ENCODE data around the gene DPYD.
"Not testable (repeated sequence)": the region's sequence is repeated elsewhere in the genome, so short reads cannot be mapped to it uniquely, and the experiment has no call there.

The DPYD gene

DNA sequence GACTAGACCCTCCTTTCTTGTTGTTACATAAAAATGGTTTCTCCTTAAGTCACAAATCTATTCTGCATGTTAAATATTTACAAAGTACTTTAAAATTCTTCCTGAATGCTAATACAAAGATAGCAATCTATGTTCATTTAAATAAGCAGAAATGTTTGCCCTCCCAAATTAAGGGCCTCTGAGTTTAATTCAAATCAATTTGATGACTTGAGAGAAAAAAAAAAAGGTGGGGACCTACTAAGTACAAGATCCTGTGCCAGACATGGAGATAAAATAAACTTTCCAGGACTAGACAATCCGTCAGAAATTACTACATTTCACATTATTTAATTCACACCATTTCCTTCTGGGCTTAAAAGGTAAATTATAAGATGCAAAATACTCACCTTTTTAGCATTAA lies 548.3 kb downstream of the DPYD start:
- DNase-seq (ENCODE audit: low read depth in 3 of 3): no peak

DNA sequence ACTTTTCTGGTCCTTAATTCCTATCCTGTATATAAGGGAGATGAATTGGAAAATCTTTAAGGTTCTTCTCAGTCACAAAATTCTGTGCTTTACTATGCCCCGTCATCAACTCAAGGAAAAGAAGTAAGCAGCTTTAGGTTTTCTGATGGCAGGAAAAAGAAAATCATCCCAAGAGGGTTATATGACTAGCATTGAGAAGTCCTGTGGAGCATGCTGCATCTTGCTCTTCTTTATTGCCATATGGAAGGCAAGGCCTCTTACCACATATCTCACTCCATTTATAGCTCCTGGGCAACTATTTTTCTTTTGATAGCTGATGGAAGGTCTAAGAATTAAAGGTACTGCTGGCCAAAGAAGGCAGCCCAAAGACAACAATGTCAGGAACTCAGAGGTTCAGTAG lies 552.5 kb downstream of the DPYD start:
- no peak for DNase-seq (ENCODE audit: low read depth in 3 of 3)

GRCh38 chr1:97366984-97367383 lies 553.9 kb downstream of the DPYD start:
- DNase-seq (ENCODE audit: low read depth in 3 of 3): no peak

GRCh38 chr1:97365026-97365425 lies 555.8 kb downstream of the DPYD start:
- no peak for DNase-seq (ENCODE audit: low read depth in 3 of 3)

- no peak for DNase-seq (ENCODE audit: low read depth in 3 of 3)
Measured at GRCh38 chr1:97364086-97364485, 556.7 kb downstream of the DPYD start.

DNA sequence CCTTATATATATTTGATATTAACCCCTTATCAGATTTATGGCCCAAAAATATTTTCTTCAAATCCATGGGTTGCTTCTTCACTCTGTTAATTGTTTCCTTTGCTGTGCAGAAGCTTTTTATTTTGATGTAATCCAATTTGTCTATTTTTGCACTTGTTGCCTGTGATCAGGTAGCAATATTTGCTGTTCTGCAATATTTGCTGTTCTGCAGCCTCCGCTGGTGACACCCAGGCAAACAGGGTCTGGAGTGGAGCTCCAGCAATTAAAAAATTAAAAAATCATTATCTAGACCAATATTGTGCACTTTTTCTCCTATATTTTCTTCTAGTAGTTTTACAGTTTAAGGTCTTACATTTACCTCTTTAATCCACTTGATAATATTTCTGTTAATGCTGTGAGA lies 564.5 kb downstream of the DPYD start:
- DNase-seq (ENCODE audit: low read depth in 3 of 3): no peak

DNA sequence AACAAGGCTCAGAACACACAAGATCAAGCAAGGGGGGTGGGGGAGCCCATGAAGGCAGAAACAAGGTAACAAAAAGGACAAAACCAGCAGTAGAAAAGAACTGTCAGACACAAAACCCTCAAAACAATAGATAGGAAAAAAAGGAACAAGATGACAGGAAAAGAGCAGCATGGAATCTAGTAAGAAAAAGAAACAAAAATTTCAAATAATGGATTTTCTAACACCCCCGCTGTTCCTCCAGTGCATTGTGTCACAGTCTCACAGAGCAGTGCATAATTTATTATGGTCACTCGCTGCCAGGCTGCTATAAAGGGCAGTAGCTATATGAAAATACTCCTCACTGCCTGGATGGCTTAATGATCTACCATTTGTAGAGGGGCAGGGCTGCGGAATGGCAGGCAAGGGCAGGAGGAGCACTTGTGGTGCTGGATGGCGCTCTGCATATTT lies 567.9 kb downstream of the DPYD start:
- DNase-seq (ENCODE audit: low read depth in 3 of 3): no peak

DNA sequence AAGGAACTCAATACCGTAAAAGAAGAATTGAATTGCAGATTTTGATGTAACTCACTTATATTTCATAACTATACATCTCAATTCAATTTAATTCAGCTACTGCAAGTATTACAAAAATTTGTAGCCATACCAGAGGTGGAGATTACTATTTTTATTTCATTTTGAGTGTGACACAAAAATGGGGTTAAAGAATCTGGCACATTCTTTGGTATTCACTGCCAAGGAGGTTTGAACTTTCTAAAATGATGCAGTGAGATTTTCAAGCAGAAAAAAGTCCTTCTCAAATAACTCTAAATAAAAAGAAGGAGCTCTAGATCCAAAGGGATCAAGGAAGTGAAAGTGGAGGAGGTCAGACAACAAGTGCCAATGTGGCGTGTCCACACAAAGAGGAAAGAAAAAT lies 569.0 kb downstream of the DPYD start:
- DNase-seq (ENCODE audit: low read depth in 3 of 3): no peak

DNA sequence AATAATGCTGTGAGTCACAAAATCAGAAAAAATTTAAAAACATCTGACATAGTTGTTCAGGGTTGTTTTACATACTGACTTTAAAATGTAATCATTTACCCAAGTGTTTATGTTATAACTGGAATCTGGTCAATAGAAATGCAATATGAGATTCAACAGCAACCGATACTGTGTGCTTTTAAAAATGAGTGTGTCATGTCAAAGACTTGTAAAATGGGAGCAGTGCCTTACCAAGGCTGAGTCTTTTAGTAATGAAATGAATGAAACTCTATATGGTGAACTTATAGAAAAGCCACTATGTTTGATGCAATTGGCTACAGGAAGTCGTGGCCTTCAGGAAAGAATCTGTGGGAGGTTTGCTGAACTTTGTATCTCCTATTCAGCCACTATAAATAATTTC lies 570.2 kb downstream of the DPYD start:
- no peak for DNase-seq (ENCODE audit: low read depth in 3 of 3)

- no peak for DNase-seq (ENCODE audit: low read depth in 3 of 3)
Measured at GRCh38 chr1:97350241-97350640, 570.6 kb downstream of the DPYD start.

- not testable (repeated sequence) for DNase-seq (ENCODE audit: low read depth in 3 of 3)
Measured at GRCh38 chr1:97349794-97350193, 571.0 kb downstream of the DPYD start.

- no peak for DNase-seq (ENCODE audit: low read depth in 3 of 3)
Measured at GRCh38 chr1:97348599-97349265, 572.1 kb downstream of the DPYD start.

- no peak for DNase-seq (ENCODE audit: low read depth in 3 of 3)
Measured at GRCh38 chr1:97340951-97341350, 579.9 kb downstream of the DPYD start.

DNA sequence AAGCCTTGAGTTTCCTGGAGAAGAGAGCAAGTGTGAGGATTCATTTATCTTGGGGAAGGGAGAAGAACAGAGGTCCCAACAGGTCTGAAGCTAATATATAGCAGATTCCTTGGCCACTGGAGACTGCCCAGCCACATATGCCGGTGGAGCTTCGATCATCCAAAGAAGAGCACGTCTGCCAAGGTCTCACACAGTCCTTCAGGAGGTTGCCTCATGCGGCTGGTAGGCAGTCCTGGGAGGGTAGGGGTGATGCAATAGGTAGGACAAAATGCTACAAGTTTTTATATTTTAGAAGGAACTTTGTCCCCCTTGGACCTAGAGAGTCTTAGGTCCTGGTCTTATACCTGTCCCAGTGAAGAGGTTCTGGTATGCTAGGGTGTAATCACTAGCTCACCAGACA lies 582.5 kb downstream of the DPYD start:
- no peak for DNase-seq (ENCODE audit: low read depth in 3 of 3)

DNA sequence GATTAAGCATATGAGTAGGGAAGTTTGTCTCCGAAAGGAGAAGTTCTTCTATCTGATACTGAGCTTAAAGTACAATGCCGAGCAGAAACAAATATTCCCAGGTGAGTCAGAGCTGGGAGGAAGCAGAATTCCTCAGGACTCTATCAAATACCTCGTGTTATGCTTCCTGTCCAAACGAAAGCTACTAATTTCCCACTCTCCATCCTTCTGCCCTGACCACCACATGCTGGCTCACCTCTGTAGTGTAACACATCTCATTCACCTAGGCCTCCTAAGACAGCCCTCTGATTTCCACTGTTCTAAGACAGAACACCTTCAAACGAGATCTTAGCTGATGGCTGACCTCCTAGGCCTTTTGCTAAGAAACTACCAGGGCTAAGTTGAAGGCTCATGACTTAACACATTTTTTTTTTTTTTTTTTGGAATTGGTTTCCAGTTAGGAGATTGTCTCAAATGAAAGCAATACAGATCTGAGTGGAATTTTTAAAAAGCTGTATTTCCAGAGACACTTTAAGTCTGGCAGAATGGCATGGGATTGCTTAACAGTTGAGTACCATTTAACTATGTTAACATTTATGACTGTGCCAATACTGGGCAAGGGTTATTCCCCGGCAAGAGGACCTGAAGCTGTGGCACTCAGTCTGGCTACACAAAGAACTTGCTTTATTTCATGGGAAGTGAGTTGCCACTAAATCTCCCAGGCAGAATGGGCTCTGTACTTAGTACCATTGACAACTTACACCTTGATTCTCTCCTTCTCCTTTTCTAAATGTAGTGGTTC lies 583.4 kb downstream of the DPYD start:
- no peak for DNase-seq (ENCODE audit: low read depth in 3 of 3)

DNA sequence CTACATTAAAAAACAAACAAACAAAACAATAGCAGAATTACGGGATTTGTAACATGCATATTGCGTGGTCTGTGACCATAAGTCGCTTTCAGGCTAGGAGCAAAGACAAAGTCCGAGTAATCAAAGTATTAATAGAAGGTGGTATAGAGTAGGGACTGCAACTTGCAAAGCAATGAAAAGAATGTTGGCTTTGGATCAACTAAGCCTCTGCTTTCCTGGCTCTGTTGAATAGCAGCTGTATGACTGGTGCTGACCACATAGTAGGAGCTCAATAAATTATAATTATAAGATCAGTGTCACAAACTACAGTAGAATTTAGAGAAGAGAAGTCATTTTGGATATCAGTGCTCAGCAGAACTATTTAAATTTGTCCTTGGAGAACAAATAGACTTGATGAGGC lies 586.4 kb downstream of the DPYD start:
- no peak for DNase-seq (ENCODE audit: low read depth in 3 of 3)

DNA sequence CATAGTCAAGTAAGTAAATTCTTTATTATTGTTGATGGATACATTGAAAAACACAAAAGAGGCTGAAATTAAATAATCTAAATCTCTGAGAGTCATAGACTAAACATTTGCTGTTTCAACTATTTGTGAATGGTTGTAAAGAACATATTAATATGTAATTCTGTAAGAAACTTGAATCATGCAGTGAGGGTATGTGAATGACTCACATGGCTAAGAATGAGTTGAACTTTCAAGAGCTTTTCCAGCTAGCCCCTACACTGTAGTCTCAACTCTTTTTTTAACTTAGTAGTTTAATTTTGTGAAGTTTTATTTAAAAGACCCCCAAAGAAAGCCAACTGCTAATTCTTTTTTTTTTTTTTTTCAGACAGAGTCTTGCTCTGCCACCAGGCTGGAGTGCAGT lies 588.1 kb downstream of the DPYD start:
- DNase-seq (ENCODE audit: low read depth in 3 of 3): no peak

- no peak for DNase-seq (ENCODE audit: low read depth in 3 of 3)
Measured at GRCh38 chr1:97331165-97331564, 589.7 kb downstream of the DPYD start.

- DNase-seq (ENCODE audit: low read depth in 3 of 3): no peak
Measured at GRCh38 chr1:97314685-97315084, 606.1 kb downstream of the DPYD start.

DNA sequence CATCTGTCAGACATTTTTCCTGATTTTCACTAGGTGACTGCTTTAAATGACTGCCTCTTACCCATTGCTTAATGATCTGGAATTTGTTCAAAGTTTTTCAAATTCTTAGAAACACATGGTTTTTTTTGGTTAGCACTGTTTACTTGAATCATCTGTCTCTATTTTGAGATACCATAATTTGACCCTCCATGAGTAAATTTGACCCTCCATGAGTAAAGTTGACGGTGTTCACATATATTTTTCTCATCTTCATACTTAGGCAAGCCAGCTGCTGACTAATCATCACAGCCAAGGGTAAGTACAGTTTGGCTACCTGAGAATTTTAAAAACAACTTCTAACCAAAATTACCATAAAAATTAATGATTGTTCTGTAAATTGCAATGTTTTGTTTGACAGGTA lies 612.7 kb downstream of the DPYD start:
- DNase-seq (ENCODE audit: low read depth in 3 of 3): no peak

GRCh38 chr1:97307568-97307967 lies 613.3 kb downstream of the DPYD start:
- DNase-seq (ENCODE audit: low read depth in 3 of 3): no peak

GRCh38 chr1:97307151-97307550 lies 613.7 kb downstream of the DPYD start:
- DNase-seq (ENCODE audit: low read depth in 3 of 3): no peak

- no peak for DNase-seq (ENCODE audit: low read depth in 3 of 3)
Measured at GRCh38 chr1:97306504-97306903, 614.3 kb downstream of the DPYD start.

- DNase-seq (ENCODE audit: low read depth in 3 of 3): no peak
Measured at GRCh38 chr1:97304366-97304765, 616.5 kb downstream of the DPYD start.
